MCF 10A (cell line): ENCODE results near the gene CSNK1A1. TPM values are rescaled to one million over a fixed set of nuclear protein-coding genes. Genes with fewer than 3 reads are reported as not detected.
"Not testable (repeated sequence)": the region's sequence is repeated elsewhere in the genome, so short reads cannot be mapped to it uniquely, and the experiment has no call there.

Experiments
- BruUV-seq: library from RNA; stranded (reverse); fragments of 400-500 nt; replicated peaks from 2 replicates; lab custom pipeline; 2021; lab: Mats Ljungman, UMichigan
- CTCF ChIA-PET: fragments of 300-600 bp; sonication (Branson Sonifier 250); formaldehyde crosslinking; extraction: SDS; loops from one replicate; lab custom pipeline; 2021; ENCODE audit warnings: antibody characterized with exemption, inconsistent platforms; lab: Yijun Ruan, JAX
- POLR2A ChIA-PET: fragments of 300-600, 350-650 bp; sonication (Branson Sonifier 250); formaldehyde crosslinking; extraction: SDS; loops from one replicate; lab custom pipeline; 2020; ENCODE audit warnings: antibody characterized with exemption, inconsistent platforms; lab: Yijun Ruan, JAX
- DNase-seq: peaks from one replicate; pipeline ENCODE4 v3.0.0-alpha.2; 2018; ENCODE audit not compliant: unreplicated experiment
- H3K27ac Mint-ChIP-seq: one replicate; pipeline ENCODE4 v1.8.0; 2022; ENCODE audit warnings: mild to moderate bottlenecking, low read depth, mixed read lengths; ENCODE audit not compliant: unreplicated experiment
- H3K27me3 Mint-ChIP-seq: one replicate; pipeline ENCODE4 v1.8.0; 2022; ENCODE audit warnings: mixed read lengths; ENCODE audit not compliant: insufficient read depth, unreplicated experiment
- H3K36me3 Mint-ChIP-seq: one replicate; pipeline ENCODE4 v1.8.0; 2022; ENCODE audit warnings: mild to moderate bottlenecking, moderate library complexity, mixed read lengths; ENCODE audit not compliant: insufficient read depth, unreplicated experiment
- H3K4me1 Mint-ChIP-seq: one replicate; pipeline ENCODE4 v1.8.0; 2022; ENCODE audit warnings: mixed read lengths; ENCODE audit not compliant: insufficient read depth, unreplicated experiment
- H3K4me3 Mint-ChIP-seq: one replicate; pipeline ENCODE4 v1.8.0; 2022; ENCODE audit warnings: mild to moderate bottlenecking, moderate library complexity, mixed read lengths; ENCODE audit not compliant: unreplicated experiment
- H3K9me3 Mint-ChIP-seq: one replicate; pipeline ENCODE4 v1.8.0; 2022; ENCODE audit warnings: mixed read lengths; ENCODE audit not compliant: unreplicated experiment
- intact Hi-C: fragments of 100-400 bp; cut with micrococcal nuclease; formaldehyde crosslinking; loops from 2 replicates; pipeline ENCODE4 v1.14.1; 2022
- total RNA-seq: library from RNA; stranded (reverse); gene quantifications from 2 replicates; pipeline ENCODE4 v1.2.3, GENCODE V29; 2022
- TF ChIP-seq, protein P1 (sequence below): fragments of 200-600 bp; IDR thresholded peaks from one replicate; pipeline ENCODE4 v1.8.0; 2022; ENCODE audit warnings: antibody characterized with exemption, mild to moderate bottlenecking; ENCODE audit not compliant: unreplicated experiment

CSNK1A1 gene
- total RNA-seq, 1 experiment from 2014 or later, result 744 TPM

DNA sequence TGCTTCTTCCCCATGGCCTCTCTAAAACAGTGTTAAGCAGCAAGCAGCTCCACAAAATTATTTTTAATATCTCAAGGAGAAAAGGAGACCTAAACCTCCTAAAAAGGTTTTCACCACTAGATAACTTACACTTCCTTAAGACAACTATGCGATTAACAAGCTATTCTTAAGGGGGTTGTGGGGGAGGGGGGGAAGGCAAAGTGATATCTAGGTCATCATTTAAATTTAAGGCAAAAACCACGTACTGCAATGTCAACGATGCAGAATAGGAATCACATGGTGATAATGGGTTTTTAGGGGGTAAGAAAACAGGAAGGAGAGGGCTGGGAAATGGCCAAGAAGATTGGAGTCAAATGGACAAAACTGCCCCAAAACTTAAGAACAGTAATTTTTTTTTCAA is 32.6 kb downstream of the CSNK1A1 start:
- DNase-seq, result no peak
- ChIA-PET POLR2A (interaction anchor here (0.6 to 23.2 kb wide), 16 partner anchors 9 to 459 kb away, joined by 3 to 379 read pairs (median 6); partner anchors contain the start of genes ABLIM3, ARHGEF37 and CSNK1A1), CTCF (interaction anchor here (0.6 to 6.3 kb wide), 18 partner anchors 8 to 444 kb away, joined by 3 to 43 read pairs (median 4); partner anchors contain the start of gene CSNK1A1)
- TF ChIP-seq, protein P1, sequence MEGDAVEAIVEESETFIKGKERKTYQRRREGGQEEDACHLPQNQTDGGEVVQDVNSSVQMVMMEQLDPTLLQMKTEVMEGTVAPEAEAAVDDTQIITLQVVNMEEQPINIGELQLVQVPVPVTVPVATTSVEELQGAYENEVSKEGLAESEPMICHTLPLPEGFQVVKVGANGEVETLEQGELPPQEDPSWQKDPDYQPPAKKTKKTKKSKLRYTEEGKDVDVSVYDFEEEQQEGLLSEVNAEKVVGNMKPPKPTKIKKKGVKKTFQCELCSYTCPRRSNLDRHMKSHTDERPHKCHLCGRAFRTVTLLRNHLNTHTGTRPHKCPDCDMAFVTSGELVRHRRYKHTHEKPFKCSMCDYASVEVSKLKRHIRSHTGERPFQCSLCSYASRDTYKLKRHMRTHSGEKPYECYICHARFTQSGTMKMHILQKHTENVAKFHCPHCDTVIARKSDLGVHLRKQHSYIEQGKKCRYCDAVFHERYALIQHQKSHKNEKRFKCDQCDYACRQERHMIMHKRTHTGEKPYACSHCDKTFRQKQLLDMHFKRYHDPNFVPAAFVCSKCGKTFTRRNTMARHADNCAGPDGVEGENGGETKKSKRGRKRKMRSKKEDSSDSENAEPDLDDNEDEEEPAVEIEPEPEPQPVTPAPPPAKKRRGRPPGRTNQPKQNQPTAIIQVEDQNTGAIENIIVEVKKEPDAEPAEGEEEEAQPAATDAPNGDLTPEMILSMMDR, result no peak
- intact Hi-C loops, result loop anchor here (5.0 kb wide), 1 partner anchor 44 kb away; no protein-coding TSS in a partner anchor
- no TSS peak for BruUV-seq
- H3K27ac Mint-ChIP-seq, result peak overlapping the region; percentile 52
- H3K27me3 Mint-ChIP-seq, result no peaks in the 10 kb centered on the region
- H3K36me3 Mint-ChIP-seq, result peaks cover 95% of the 10 kb centered on the region
- peaks cover 68% of the 10 kb centered on the region for H3K4me1 Mint-ChIP-seq
- H3K9me3 Mint-ChIP-seq, result no peaks in the 10 kb centered on the region
- H3K4me3 Mint-ChIP-seq, result no peak overlapping the region

- peaks cover 63% of the 10 kb centered on the region for H3K4me1 Mint-ChIP-seq
- H3K27ac Mint-ChIP-seq, result peak overlapping the region; percentile 52
- H3K9me3 Mint-ChIP-seq, result no peaks in the 10 kb centered on the region
- ChIA-PET POLR2A (interaction anchor here (0.6 to 23.2 kb wide), 22 partner anchors 8 to 881 kb away, joined by 3 to 379 read pairs (median 6); partner anchors contain the start of genes ARHGEF37 and CSNK1A1), CTCF (interaction anchor here (0.6 to 6.3 kb wide), 15 partner anchors 10 to 933 kb away, joined by 3 to 43 read pairs (median 4); no protein-coding TSS in a partner anchor)
- peaks cover 95% of the 10 kb centered on the region for H3K36me3 Mint-ChIP-seq
- BruUV-seq, result no TSS peak
- peak; percentile 43 for DNase-seq
- intact Hi-C loops, result loop anchor here (5.0 kb wide), 1 partner anchor 45 kb away; no protein-coding TSS in a partner anchor
- peak overlapping the region; percentile 36 for H3K4me3 Mint-ChIP-seq
- H3K27me3 Mint-ChIP-seq, result no peaks in the 10 kb centered on the region
- TF ChIP-seq, protein P1, result no peak
Observed at GRCh38 chr5:149517461-149518122, 33.6 kb downstream of the CSNK1A1 start.

GRCh38 chr5:149514512-149514911 is 36.7 kb downstream of the CSNK1A1 start:
- H3K9me3 Mint-ChIP-seq, result no peaks in the 10 kb centered on the region
- DNase-seq, result no peak
- ChIA-PET CTCF (interaction anchor here (0.6 to 3.7 kb wide), 12 partner anchors 9 to 143 kb away, joined by 3 to 18 read pairs (median 4); no protein-coding TSS in a partner anchor), POLR2A (interaction anchor here (0.5 to 23.2 kb wide), 12 partner anchors 10 to 75 kb away, joined by 3 to 379 read pairs (median 8); partner anchors contain the start of gene CSNK1A1)
- H3K4me3 Mint-ChIP-seq, result no peak overlapping the region
- TF ChIP-seq, protein P1, result no peak
- peaks cover 44% of the 10 kb centered on the region for H3K4me1 Mint-ChIP-seq
- no TSS peak for BruUV-seq
- no peaks in the 10 kb centered on the region for H3K27me3 Mint-ChIP-seq
- intact Hi-C loops, result no loop called here
- peaks cover 92% of the 10 kb centered on the region for H3K36me3 Mint-ChIP-seq
- H3K27ac Mint-ChIP-seq, result peak overlapping the region; percentile 57

DNA sequence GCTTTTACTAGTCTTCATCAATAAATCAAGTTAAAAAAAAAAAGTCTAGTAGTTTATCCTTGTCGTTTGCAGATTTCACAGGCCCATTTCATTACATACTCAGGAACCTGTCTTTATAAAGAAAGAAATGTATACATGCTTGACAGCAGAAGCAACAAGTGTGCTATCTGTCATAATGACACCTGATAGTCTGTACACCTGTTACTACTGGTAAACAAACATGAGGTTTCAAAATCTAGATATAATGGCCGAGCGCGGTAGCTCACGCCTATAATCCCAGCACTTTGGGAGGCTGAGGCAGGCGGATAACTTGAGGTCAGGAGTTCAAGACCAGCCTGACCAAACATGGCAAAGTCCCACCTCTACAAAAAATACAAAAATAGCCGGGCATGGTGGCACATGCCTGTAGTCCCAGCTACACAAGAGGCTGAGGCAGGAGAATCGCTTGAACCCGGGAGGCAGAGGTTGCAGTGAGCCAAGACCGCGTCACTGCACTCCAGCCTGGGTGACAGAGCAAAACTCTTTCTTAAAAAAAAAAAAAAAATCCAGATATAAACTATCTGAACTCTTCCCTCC is 37.8 kb downstream of the CSNK1A1 start:
- intact Hi-C loops, H3K27ac Mint-ChIP-seq, DNase-seq, BruUV-seq, H3K4me3 Mint-ChIP-seq, H3K27me3 Mint-ChIP-seq, H3K9me3 Mint-ChIP-seq: not testable (repeated sequence)
- H3K4me1 Mint-ChIP-seq, result peaks cover 34% of the 10 kb centered on the region
- peaks cover 92% of the 10 kb centered on the region for H3K36me3 Mint-ChIP-seq
- POLR2A ChIA-PET, result interaction anchor here (0.6 to 23.2 kb wide), 10 partner anchors 8 to 897 kb away, joined by 3 to 379 read pairs (median 4); partner anchors contain the start of gene CSNK1A1
- CTCF ChIA-PET, result interaction anchor here (0.9 to 2.5 kb wide), 6 partner anchors 8 to 244 kb away, joined by 3 to 11 read pairs (median 4); no protein-coding TSS in a partner anchor
